ENCODE measurements around the gene IQSEC1.
A peak's percentile ranks its signal among the peaks of the same experiment; 100 is the strongest.

Gene IQSEC1

DNA sequence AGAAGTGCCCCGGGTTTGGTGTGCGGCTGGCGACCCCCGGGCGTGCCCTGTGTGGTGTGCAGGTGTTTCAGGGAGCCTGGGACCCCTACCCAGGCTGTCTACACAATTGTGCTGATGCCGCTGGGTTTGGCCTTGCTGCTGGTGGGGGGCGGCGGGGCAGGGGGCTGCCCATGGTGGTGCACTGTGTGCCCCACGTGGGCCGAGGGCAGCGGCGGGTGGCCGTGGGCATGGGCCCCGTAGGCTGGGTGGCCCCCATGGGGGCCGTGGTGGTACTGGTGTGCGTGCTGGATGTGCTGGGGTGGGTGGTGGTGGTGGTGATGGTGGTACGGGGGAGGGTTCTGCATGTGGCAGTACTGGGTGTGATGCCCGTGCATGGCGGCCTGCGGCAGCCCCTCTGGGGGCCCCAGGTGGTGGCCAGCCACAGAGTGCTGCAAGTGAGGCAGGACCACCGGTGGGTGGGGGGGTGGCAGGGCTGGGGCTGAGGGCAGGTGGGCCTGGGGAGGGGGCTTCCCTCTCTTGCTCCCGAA lies 172.3 kb downstream of the IQSEC1 start:
- TF ChIP-seq, protein P1, sequence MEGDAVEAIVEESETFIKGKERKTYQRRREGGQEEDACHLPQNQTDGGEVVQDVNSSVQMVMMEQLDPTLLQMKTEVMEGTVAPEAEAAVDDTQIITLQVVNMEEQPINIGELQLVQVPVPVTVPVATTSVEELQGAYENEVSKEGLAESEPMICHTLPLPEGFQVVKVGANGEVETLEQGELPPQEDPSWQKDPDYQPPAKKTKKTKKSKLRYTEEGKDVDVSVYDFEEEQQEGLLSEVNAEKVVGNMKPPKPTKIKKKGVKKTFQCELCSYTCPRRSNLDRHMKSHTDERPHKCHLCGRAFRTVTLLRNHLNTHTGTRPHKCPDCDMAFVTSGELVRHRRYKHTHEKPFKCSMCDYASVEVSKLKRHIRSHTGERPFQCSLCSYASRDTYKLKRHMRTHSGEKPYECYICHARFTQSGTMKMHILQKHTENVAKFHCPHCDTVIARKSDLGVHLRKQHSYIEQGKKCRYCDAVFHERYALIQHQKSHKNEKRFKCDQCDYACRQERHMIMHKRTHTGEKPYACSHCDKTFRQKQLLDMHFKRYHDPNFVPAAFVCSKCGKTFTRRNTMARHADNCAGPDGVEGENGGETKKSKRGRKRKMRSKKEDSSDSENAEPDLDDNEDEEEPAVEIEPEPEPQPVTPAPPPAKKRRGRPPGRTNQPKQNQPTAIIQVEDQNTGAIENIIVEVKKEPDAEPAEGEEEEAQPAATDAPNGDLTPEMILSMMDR (conservative IDR thresholded peaks at IDR 0.05; ENCODE audit: low read length), result no peak
- H3K4me3 ChIP-seq (ENCODE audit: low read length), result no peak overlapping the region
- no peak for DNase-seq (ENCODE audit: low read depth)

DNA sequence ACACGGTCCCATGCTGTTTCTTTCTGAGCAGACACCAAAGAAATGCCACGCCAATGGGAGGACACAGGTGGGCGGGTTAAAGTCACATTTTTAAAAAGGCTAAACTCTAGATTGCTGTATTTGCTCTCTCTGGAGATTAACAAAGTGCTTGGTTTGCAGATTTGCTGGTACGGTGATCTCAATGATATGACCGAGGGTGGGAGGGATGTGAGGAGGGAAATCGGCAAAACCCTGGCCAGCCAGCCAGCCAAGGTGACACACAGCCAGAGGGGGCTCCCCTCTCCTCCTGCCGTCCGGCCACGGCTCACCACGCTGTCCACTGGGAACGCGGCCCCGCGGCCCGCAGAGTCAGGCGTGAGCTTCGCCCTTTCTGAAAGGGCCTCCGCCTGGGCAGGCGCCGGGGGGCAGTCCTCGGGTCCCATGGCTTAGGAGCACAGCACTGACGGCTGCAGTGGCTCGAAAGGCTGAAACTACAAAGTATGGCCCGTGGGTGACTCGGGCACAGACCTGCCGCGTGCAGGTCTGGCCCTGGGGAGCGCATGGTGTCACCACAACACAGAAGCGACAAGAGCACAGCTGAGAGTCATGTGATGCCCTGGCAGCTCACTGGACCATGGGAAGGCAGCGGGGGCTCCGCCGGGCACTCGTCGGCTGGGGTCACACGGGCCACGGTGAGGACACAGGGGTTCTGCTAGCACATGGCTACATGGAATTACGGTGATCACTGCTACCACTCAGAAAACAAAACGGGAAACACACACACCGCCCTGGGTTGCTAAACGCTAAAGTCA lies 174.1 kb downstream of the IQSEC1 start:
- H3K4me3 ChIP-seq (ENCODE audit: low read length), result no peak overlapping the region
- no peak for DNase-seq (ENCODE audit: low read depth)
- TF ChIP-seq, protein P1 (conservative IDR thresholded peaks at IDR 0.05; ENCODE audit: low read length), result no peak

DNA sequence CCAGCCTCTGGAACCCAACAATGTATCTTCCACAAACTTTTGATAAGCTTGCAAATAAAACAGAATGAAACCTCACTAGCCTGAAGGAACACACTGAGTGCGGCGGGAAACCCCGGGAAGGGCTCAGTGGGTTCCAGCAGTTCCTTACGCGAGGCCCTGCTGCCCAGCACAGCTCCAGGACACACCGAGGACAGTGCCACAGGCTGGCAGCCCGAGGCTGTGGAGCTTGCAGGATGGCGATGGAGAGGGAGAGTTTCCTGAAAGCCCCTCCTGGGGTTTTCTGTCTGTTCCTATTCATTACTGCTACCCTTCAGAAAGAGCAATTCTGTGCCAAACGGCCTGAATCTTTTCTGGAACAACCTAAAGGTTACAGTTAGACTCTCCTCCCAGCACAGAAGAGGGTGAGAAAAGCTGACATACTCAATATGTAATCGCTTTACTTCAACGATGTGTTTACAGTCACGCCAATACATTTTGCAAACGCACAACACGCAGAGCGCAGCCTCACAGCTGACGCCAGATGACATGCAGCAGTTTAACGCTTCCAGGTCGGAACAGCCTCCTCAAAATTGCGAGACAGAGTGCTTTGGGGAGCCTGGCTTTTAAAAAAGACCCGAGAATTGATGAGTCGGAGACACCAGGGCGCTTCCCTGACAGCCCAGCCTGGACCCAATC lies 174.8 kb downstream of the IQSEC1 start:
- no peak for DNase-seq (ENCODE audit: low read depth)
- no peak overlapping the region for H3K4me3 ChIP-seq (ENCODE audit: low read length)
- TF ChIP-seq, protein P1 (conservative IDR thresholded peaks at IDR 0.05; ENCODE audit: low read length), result no peak

DNA sequence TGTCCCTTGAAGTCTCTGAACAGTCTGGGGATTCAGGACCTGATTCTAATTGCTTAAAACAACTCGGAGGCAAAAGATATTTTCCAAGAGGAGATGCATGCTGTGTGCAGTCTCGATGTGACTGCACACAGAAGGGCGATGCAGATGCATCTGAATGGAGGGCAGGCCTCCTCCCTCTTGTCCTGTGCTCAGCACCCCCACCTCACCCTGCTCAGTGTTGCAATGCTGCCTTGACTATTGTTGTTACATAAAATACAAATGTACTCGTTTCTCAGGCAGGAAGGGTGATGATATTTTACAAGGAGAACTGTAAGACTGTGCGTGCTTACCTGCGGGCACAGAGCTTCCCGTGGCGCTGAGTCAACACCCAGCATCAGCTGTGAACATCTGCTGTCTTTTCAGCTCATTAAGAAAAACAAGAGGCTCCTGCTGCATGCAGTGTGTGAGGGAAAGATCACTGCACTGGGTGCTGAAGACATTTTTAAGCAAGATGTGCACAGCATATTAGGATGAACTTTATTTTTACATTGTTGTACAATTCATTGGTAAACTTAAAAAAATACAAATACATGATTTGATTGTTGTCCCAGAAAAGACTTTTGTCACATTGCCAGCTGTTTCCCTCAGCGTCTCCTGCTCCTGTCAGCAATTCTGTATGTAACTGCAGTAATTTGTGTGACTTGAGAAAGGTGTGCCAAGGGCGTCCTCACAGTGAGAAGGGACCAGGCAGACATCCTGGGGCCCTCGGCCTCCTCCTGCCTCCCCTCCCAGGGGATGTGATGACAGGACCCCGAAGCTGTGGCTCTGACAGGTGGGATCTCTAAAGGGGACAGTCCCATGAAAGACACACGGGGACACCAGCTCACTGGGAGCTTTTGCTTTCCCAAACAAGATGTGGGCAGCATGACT lies 175.6 kb downstream of the IQSEC1 start:
- TF ChIP-seq, protein P1 (conservative IDR thresholded peaks at IDR 0.05; ENCODE audit: low read length), result no peak
- no peak overlapping the region for H3K4me3 ChIP-seq (ENCODE audit: low read length)
- DNase-seq (ENCODE audit: low read depth), result no peak

DNA sequence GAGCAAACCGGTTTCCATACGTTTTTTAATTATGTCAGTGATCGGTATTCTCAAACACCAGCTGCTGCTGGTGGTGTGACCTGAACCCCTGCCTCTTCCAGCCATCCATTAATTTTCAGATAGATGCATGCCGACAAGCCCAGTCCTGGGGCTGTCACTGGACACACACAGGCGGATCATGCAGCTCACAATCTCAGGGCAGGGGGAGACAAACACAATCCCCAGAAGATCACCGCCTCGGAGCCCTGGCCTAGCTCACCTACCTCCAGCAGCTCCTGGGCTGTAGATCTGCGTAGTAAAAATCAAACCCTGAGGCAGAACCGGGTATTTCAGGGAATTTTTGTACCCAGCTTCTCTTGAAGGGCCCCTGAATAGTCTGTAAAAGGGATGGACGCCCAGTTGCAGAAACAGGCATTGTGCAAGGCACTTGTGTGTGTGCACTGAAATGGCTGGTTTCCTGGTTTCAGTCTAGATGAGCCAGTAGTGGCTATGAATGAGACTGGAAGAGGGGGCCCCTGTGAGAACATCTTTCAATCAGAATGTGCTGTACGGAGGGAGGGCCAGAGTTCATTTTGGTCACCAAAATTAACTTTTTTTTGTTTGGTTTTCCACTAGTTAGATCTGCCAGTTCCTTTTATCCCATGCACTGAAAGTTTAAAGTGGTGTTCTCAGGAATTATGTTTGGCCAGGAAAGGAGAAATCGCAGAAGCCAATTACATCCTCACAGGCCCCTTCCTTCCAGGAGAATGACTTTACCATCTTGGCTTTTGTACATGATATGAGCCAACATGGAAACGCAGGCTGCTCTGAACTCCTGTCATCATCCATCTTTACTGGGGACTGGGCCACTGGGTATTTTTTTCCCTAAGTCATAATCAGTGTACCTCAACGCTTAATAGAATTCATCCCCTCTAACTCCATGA lies 176.9 kb downstream of the IQSEC1 start:
- no peak overlapping the region for H3K4me3 ChIP-seq (ENCODE audit: low read length)
- peak; percentile 24 for DNase-seq (ENCODE audit: low read depth)
- TF ChIP-seq, protein P1 (conservative IDR thresholded peaks at IDR 0.05; ENCODE audit: low read length), result no peak

Measured in AG10803 (cell line).